Peyer's patch (tissue), 4 donors: Measurements from ENCODE around the gene SREK1IP1. TPM values are rescaled to one million over a fixed set of nuclear protein-coding genes. Genes with fewer than 3 reads are reported as not detected.
"Not testable (repeated sequence)": the region's sequence is repeated elsewhere in the genome, so short reads cannot be mapped to it uniquely, and the experiment has no call there.

ENCODE experiments used
- DNase-seq, 3 donors: peaks; one replicate each; pipeline ENCODE4 v3.0.0-alpha.2; 2017 to 2019
- H3K27ac ChIP-seq, 4 donors: fragments of 200-600 bp; sonication (generic); one replicate each; pipeline ENCODE4 v1.5.1; 2016 to 2019
- H3K27me3 ChIP-seq, 2 donors: fragments of 200-600 bp; sonication (generic); one replicate each; pipeline ENCODE4 v1.5.1; 2019
- H3K36me3 ChIP-seq, 3 donors: fragments of 200-600 bp; sonication (generic); one replicate each; pipeline ENCODE4 v1.5.1; 2016 to 2019
- H3K4me1 ChIP-seq, 4 donors: fragments of 200-600 bp; sonication (generic); one replicate each; pipeline ENCODE4 v1.5.1; 2016 to 2019
- H3K4me3 ChIP-seq, 4 donors: fragments of 200-600 bp; sonication (generic); 1 replicate in 3 of 4; 2 replicates in 1 of 4; pipeline ENCODE4 v1.5.1; 2016 to 2019; ENCODE audit warnings: mild to moderate bottlenecking in 1 of 4
- H3K9me3 ChIP-seq, 4 donors: fragments of 200-600 bp; sonication (generic); one replicate each; pipeline ENCODE4 v1.5.1; 2016 to 2019; ENCODE audit warnings: mild to moderate bottlenecking in 1 of 4
- CTCF ChIP-seq, 6 experiments: fragments of 450-650 bp in 4 of 6; fragments of 200-600 bp in 2 of 6; sonication (generic) in 1 of 6; IDR thresholded peaks; one replicate each; pipeline ENCODE4 v1.5.1; 2017 to 2019; ENCODE audit warnings: antibody characterized with exemption in 6 of 6, mild to moderate bottlenecking in 3 of 6, moderate library complexity in 1 of 6
- POLR2A ChIP-seq, 2 donors: fragments of 450-650 bp; IDR thresholded peaks; one replicate each; pipeline ENCODE4 v1.5.1; 2017; ENCODE audit warnings: antibody characterized with exemption in 2 of 2, mild to moderate bottlenecking in 2 of 2, moderate library complexity in 2 of 2
- total RNA-seq, 4 donors: library from RNA; depleted of rRNA; stranded (reverse); fragments of >200 nt; gene quantifications; one replicate each; pipeline ENCODE4 v1.1.0, GENCODE V29; 2016

Gene SREK1IP1
- total RNA-seq, 4 donors from 2014 or later = 5.8 to 7.0 (median 6.6) TPM

GRCh38 chr5:64722588-64722987 is 45.9 kb downstream of the SREK1IP1 start:
- no peaks in the 10 kb centered on the region for H3K9me3 ChIP-seq
- no peak for DNase-seq
- H3K4me3 ChIP-seq = no peak overlapping the region
- no peaks in the 10 kb centered on the region for H3K4me1 ChIP-seq
- H3K27me3 ChIP-seq = no peaks in the 10 kb centered on the region
- H3K27ac ChIP-seq = no peak overlapping the region
- H3K36me3 ChIP-seq = peaks cover 0 to 25% (median 0%) of the 10 kb centered on the region in 3 donors
- no peak for TF ChIP-seq CTCF (IDR thresholded peaks at IDR 0.05)
- no peak for TF ChIP-seq POLR2A (IDR thresholded peaks at IDR 0.05)

GRCh38 chr5:64714495-64714894 is 54.0 kb downstream of the SREK1IP1 start:
- H3K27ac ChIP-seq, H3K4me1 ChIP-seq, H3K4me3 ChIP-seq, DNase-seq, H3K9me3 ChIP-seq, H3K36me3 ChIP-seq, H3K27me3 ChIP-seq: not testable (repeated sequence)

- no peaks in the 10 kb centered on the region for H3K36me3 ChIP-seq
- DNase-seq = no peak
- H3K4me3 ChIP-seq = no peak overlapping the region
- H3K27me3 ChIP-seq = no peaks in the 10 kb centered on the region
- TF ChIP-seq POLR2A (IDR thresholded peaks at IDR 0.05) (no peak), CTCF (IDR thresholded peaks at IDR 0.05) (no peak)
- no peak overlapping the region for H3K27ac ChIP-seq
- no peaks in the 10 kb centered on the region for H3K9me3 ChIP-seq
- no peaks in the 10 kb centered on the region for H3K4me1 ChIP-seq
Measured at GRCh38 chr5:64707191-64707590, 61.3 kb downstream of the SREK1IP1 start.

GRCh38 chr5:64706074-64706473 is 62.4 kb downstream of the SREK1IP1 start:
- not testable (repeated sequence) for H3K4me3 ChIP-seq, H3K27ac ChIP-seq, DNase-seq

GRCh38 chr5:64700765-64701164 is 67.7 kb downstream of the SREK1IP1 start:
- no peak for DNase-seq
- Histone ChIP-seq H3K4me1 (no peaks in the 10 kb centered on the region), H3K27ac (no peak overlapping the region), H3K36me3 (no peaks in the 10 kb centered on the region), H3K9me3 (no peaks in the 10 kb centered on the region), H3K27me3 (no peaks in the 10 kb centered on the region), H3K4me3 (no peak overlapping the region)
- no peak for TF ChIP-seq POLR2A (IDR thresholded peaks at IDR 0.05)
- no peak for TF ChIP-seq CTCF (IDR thresholded peaks at IDR 0.05)

More at GRCh38 chr5:64706074-64706473, 62.4 kb downstream of the SREK1IP1 start:
- not testable (repeated sequence) for H3K4me1 ChIP-seq, H3K9me3 ChIP-seq, H3K27me3 ChIP-seq, H3K36me3 ChIP-seq

- H3K4me3 ChIP-seq, H3K27ac ChIP-seq, H3K4me1 ChIP-seq, H3K36me3 ChIP-seq, H3K27me3 ChIP-seq, H3K9me3 ChIP-seq, DNase-seq: not testable (repeated sequence)
Measured at GRCh38 chr5:64696414-64696813, 72.1 kb downstream of the SREK1IP1 start.

GRCh38 chr5:64693636-64694035 is 74.9 kb downstream of the SREK1IP1 start:
- Histone ChIP-seq H3K4me3 (no peak overlapping the region), H3K36me3 (no peaks in the 10 kb centered on the region), H3K27ac (no peak overlapping the region), H3K9me3 (no peaks in the 10 kb centered on the region), H3K27me3 (no peaks in the 10 kb centered on the region), H3K4me1 (peaks cover 0 to 7% (median 0%) of the 10 kb centered on the region in 4 donors)
- TF ChIP-seq POLR2A (IDR thresholded peaks at IDR 0.05) (no peak), CTCF (IDR thresholded peaks at IDR 0.05) (no peak)
- DNase-seq = no peak
